Fibroblast of pulmonary artery (primary cell): Measurements from ENCODE around the gene ZSCAN31.

Experiments
- DNase-seq: peaks from one replicate; pipeline ENCODE4 v3.0.0-alpha.2; 2010; ENCODE audit warnings: low read depth
- H3K4me3 ChIP-seq: replicated peaks from 2 replicates; pipeline ENCODE4 v1.5.1; 2011; ENCODE audit warnings: low read depth, mild to moderate bottlenecking, control low read depth, low read length, moderate library complexity
- CTCF ChIP-seq: IDR thresholded peaks from 2 replicates; pipeline ENCODE4 v1.5.1; 2011; ENCODE audit warnings: mild to moderate bottlenecking, control low read depth, low read length, inconsistent platforms; ENCODE audit errors: missing control alignments

ZSCAN31 gene

DNA sequence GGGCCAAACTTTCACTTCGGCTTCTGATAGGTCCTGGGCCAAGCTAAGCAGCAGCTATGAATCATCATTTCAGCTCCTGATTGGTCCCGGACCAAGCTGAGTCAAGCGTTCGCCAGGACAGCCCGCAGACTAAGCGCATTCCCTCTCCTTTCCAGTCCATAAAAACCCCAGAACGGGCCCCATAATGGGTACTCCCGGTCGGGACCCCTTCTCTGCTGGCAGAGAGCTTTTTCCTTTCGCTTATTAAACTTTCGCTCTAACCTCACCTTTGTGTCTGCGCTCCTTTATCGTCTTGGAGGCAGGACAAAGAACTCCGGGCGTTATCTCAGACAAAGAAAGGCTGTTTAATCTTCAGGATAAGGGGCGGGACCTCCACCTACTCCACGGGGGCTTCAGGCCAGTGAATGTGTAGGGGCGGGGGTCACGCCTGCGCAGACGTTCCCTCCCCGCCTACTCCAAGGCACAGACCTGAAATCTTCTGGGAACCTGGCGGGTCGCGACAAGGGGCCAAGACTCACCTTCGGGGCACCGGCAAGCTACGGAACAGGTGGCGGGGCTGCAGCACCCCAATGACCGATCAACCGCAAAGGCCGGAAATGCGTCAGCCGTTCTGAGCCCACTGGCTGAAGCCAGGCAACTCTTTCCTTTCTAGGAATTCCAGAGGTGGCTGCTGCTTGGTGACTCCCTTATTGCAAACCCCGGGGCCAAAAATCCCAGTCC, at the start of gene ZSCAN31:
Gene ZSCAN31 (minus strand): TSS at position 585 of the 720 bp plus-strand sequence. CDS start 6,465 bp downstream, outside the sequence.
- peak; percentile 99 for DNase-seq
- peak within 1 kb of the TSS; percentile 73 for H3K4me3 ChIP-seq
- no peak for TF ChIP-seq CTCF

DNA sequence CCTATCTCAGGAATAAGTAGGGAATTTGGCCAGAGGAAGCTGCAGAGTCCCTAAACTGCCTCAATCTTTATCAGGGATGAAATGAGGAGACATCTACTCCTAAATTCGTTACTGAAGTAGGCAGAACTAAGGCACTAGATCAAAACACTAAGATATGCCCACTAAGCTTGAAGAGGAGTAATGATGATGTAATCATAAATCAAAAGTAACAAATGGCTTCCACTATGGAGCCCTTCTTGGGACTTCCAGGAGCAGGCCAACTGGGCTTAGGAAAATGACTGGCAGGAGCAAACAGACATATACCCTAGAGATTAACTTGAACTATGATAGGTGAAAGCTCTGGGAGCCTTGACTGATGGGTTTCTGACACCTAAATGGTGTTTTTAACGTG, 48.2 kb upstream of the ZSCAN31 start:
- no peak overlapping the region for H3K4me3 ChIP-seq
- no peak for TF ChIP-seq CTCF

DNA sequence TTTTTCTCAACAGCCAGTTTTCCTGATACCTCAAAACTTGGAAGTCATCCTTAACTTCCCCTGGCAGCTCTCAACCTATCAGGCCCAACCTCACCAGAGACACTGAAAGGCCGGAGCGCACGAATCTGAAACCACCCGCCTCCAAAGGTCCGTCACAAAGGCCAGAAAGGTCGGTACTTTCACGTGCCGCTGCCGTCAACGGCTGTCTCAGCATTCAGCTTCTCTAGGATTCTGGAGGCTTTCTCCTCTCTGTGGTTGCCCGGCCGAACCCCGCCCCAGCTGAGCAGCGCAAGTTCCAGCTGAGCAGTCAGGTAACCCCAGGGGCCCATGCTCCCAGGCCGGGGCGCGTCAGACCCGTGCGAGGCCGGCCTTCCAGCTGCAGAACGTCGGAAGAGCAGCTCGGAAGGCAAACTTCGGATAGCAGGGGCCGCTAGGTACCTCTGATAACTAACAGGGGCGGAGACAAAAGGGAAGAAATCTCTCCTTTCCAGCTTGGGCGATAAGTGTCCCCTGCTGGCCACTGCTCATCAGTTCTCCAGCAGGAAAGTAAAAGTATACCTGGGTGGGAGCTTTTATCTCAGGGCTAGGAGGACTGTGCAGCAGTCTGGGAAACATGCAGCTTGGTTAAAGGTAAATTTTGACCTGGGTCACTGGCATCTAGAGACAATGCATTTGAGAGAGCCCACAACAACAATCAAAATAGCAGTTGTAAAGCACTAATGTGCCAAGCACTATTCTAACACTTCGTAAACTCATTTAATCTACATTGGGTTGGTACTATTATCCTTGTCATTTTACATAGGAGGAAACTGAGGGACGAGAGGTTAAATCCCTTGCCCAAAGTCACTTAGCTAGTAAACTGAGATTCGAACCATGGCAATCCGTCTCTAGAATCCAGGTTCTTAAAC, 47.5 kb upstream of the ZSCAN31 start:
- TF ChIP-seq CTCF = peak; percentile 53
- DNase-seq = peak; percentile 90
- H3K4me3 ChIP-seq = peak overlapping the region; percentile 53

More for the DNA sequence above, 48.2 kb upstream of the ZSCAN31 start:
- DNase-seq = no peak

DNA sequence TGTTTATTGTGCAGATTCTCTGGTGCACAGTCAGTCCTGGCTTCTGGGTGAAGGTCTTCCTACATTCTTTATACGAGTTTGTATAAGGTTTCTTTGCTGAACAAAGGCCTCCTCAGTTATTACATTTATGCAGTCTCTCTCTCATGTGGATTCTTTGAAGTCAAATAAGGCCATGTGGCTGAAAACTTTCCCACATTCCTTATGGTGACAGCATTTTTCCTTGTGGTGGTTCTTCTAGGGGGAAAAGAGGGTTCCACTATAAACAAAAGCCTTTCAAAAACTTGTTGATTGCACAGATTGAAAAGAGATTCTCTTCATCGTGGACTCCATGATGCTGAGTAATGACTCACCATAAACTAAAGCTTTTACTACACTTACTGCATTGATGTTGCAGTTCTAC, 44.4 kb upstream of the ZSCAN31 start:
- no peak for DNase-seq
- no peak for TF ChIP-seq CTCF
- no peak overlapping the region for H3K4me3 ChIP-seq

DNA sequence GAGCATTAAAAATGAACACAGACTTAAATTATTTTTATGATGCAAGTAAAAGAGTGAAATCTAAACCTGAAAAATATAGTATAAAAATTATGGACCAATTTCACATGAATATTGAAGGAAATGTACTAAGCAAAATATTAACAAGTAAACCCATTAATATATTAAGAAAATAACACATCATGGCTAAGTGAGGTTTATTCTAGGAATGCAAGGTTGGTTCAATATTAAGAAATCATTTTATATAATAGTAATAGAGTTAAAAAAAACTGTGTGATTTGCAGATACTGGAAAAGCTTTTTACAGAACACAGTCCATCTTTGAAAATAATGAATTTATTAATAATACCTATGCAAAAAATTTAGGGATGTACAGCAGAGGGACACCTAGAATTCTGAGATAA, 42.7 kb upstream of the ZSCAN31 start:
- H3K4me3 ChIP-seq = no peak overlapping the region
- no peak for TF ChIP-seq CTCF
- no peak for DNase-seq

GRCh38 chr6:28377879-28378278, 41.9 kb upstream of the ZSCAN31 start:
- H3K4me3 ChIP-seq = no peak overlapping the region
- DNase-seq = no peak
- no peak for TF ChIP-seq CTCF
